Kidney epithelial cell (primary cell): ENCODE measurements around the gene TEX48. TPM values are rescaled to one million over a fixed set of nuclear protein-coding genes. Genes with fewer than 3 reads are reported as not detected.

ENCODE experiments used
- DNase-seq: peaks from one replicate; pipeline ENCODE4 v3.0.0-alpha.2; 2010; ENCODE audit warnings: low read depth
- H3K27me3 ChIP-seq: 2 replicates; pipeline ENCODE4 v1.6.0; 2011; ENCODE audit warnings: low read length; ENCODE audit not compliant: control insufficient read depth, insufficient read depth
- H3K36me3 ChIP-seq: 2 replicates; pipeline ENCODE4 v1.5.1; 2011; ENCODE audit warnings: low read length; ENCODE audit not compliant: control insufficient read depth, insufficient read depth
- H3K4me3 ChIP-seq: 2 replicates; pipeline ENCODE4 v1.5.1; 2011; ENCODE audit warnings: low read depth, mild to moderate bottlenecking, control low read depth, low read length
- total RNA-seq: library from RNA; depleted of rRNA; stranded (reverse); fragments of >200 nt; gene quantifications from 2 replicates; pipeline ENCODE4 v1.2.3, GENCODE V29; 2015
- TF ChIP-seq, protein P1 (sequence below): IDR thresholded peaks from 2 replicates; pipeline ENCODE4 v1.5.1; 2011; ENCODE audit warnings: mild to moderate bottlenecking, moderate library complexity, low read length, control low read depth, inconsistent platforms; ENCODE audit not compliant: insufficient read depth, poor library complexity, severe bottlenecking

TEX48 gene
- total RNA-seq, 1 donor from 2014 or later: not detected

DNA sequence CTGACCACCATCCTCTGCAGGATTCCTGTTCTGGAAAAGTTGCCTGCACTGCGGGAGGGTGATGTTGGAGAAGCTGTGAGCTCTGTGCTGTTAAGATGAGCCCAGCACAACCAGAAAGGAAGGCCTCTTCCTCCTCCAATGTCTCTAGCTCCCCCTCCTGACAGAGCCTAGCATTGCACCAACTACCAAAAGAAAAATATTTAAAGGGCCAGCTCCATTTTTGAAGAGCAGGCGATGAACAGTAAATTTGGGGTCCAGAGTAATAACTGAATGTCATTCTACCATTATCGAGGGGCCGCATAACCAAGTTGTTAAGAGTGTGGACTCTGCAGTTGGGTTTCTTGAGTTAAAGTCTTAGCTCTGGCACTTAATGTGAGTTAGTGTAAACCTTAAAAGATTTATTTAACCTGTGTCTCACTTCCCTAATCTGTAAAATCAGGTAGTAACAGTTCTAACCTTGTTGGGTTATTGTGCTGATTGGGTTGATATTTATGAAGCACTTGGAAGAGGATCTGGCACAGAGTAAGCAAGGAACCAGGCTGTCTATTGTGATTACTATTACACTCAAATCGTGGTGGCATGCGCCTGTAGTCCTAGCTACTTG, 28.3 kb downstream of the TEX48 start:
- H3K36me3 ChIP-seq: no peaks in the 10 kb centered on the region
- H3K27me3 ChIP-seq: no peaks in the 10 kb centered on the region
- peak; percentile 31 for DNase-seq
- TF ChIP-seq, protein P1, sequence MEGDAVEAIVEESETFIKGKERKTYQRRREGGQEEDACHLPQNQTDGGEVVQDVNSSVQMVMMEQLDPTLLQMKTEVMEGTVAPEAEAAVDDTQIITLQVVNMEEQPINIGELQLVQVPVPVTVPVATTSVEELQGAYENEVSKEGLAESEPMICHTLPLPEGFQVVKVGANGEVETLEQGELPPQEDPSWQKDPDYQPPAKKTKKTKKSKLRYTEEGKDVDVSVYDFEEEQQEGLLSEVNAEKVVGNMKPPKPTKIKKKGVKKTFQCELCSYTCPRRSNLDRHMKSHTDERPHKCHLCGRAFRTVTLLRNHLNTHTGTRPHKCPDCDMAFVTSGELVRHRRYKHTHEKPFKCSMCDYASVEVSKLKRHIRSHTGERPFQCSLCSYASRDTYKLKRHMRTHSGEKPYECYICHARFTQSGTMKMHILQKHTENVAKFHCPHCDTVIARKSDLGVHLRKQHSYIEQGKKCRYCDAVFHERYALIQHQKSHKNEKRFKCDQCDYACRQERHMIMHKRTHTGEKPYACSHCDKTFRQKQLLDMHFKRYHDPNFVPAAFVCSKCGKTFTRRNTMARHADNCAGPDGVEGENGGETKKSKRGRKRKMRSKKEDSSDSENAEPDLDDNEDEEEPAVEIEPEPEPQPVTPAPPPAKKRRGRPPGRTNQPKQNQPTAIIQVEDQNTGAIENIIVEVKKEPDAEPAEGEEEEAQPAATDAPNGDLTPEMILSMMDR: peak; percentile 96
- no peak overlapping the region for H3K4me3 ChIP-seq

DNA sequence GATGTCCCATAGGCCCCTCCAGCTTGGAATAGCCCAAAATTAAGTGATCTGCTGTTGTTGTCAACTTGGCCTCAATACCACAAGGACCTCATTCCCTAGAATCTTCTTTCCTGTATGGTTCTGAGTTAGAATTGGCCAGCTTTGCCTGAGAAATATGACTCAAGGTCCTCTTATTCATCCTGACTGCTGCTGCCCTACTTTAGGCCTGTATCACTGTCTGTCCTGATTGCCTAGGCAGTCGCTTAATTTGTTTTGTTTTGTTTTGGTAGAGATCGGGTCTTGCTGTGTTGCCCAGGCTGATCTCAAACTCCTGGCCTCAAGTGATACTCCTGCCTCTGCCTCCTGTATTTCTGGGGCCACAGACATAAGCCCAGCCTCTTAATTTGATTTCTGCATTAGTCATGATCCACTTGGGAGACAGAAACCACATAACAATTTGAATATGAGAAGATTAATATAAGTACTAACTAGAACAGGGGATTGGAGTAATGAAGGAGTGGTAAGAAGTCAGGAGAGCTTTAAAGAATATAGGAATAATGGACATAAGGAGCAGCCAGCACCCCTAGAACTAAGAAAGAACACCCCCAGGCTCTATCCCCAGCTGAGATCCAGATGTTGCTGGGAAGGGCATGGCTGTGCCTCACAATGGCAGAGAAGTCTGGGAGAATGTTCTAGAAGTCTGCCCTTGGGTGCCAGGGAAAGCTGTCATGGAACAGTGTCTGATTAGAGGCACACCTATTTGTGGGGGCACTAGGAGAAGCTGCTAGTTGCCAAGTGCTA, 29.0 kb downstream of the TEX48 start:
- H3K4me3 ChIP-seq: no peak overlapping the region
- TF ChIP-seq, protein P1: no peak
- H3K27me3 ChIP-seq: no peaks in the 10 kb centered on the region
- H3K36me3 ChIP-seq: no peaks in the 10 kb centered on the region
- DNase-seq: no peak

DNA sequence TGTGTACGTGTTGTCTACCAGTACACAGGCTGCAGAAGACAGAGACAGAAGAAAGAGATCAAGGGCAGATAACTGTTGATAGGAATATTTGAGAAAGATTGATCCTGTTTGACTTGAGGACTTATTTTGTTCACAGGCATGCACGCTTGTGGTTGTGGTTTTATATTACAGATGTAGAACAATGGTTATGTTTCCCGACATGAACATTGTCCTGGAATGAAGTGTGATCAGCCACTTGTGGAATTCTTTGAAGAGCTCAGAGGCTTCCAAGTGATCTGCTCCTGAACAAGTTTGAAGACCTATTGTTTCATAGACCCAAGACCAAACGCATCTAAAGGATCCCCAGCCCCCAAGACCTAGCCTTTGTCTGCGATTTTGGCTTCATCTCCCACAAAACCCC, 38.1 kb downstream of the TEX48 start:
- H3K4me3 ChIP-seq: no peak overlapping the region
- no peaks in the 10 kb centered on the region for H3K36me3 ChIP-seq
- no peak for DNase-seq
- TF ChIP-seq, protein P1: no peak
- no peaks in the 10 kb centered on the region for H3K27me3 ChIP-seq

DNA sequence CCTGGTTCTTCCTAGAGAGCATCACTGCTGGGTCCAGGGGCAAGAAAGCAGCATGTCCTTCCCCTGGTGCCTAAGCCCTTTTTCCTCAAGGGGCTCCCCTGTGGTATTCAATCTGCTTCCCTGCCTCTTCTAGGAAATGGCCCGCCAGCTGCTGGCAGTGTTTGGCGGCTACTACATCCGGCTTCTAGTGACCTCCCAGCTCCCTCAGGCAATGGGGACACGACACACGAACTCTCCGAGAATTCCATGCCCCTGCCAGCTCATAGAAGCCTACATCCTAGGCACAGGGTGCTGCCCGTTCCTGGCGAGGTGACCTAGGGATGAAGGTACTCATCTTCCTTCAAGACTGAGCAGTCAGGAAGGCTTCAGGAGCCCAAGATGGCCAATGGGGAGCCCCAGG, 39.0 kb downstream of the TEX48 start:
- H3K27me3 ChIP-seq: no peaks in the 10 kb centered on the region
- H3K36me3 ChIP-seq: no peaks in the 10 kb centered on the region
- no peak for DNase-seq
- no peak overlapping the region for H3K4me3 ChIP-seq
- TF ChIP-seq, protein P1: no peak

DNA sequence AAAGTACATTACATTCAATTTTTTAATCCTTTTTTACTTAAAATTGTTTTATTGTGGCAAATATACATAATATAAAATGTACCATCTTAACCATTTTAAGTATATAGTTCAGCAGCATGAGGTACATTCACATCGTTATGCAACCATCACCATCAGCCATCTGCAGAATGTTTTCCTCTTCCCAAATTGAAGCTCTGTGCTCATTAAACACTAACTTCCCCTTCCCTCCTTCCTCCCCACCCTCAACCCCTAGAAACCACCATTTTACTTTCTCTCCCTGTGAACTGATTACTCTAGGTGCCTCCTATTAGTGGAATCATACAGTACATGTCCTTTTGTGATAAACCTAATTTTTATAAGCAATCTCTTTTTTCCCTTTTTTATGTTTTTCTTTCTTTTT, 40.0 kb downstream of the TEX48 start:
- H3K36me3 ChIP-seq: no peaks in the 10 kb centered on the region
- TF ChIP-seq, protein P1: no peak
- H3K4me3 ChIP-seq: no peak overlapping the region
- no peaks in the 10 kb centered on the region for H3K27me3 ChIP-seq
- no peak for DNase-seq

DNA sequence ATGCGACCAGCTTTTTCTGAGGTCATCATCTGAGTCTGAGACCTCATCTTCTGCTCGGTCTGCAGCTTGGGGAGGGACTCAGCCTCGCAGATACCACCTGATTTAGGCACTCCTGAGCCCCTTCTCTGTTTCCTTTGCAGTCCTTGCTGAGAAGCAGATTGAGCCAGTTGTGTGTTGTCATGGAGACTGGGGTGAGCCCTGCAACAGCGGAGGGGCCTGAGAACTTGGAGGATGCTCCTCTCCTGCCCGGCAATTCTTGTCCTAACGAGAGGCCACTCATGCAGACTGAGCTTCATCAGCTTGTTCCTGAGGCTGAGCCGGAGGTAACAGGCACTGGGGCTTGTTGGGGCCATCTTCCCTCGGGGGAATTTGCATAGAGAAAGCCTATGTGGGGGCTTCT, 43.6 kb downstream of the TEX48 start:
- Histone ChIP-seq H3K27me3 (no peaks in the 10 kb centered on the region), H3K4me3 (no peak overlapping the region), H3K36me3 (no peaks in the 10 kb centered on the region)
- TF ChIP-seq, protein P1: no peak
- DNase-seq: no peak
